GM10847 (cell line): ENCODE results near the gene CAMK2A.

ENCODE experiments used
- POLR2A ChIP-seq: IDR thresholded peaks from 2 replicates; pipeline ENCODE4 v1.6.1; 2011; ENCODE audit not compliant: insufficient read length; ENCODE audit errors: extremely low read depth

Gene CAMK2A

GRCh38 chr5:150243590-150243989 is 46.0 kb downstream of the CAMK2A start:
- TF ChIP-seq POLR2A, result no peak

DNA sequence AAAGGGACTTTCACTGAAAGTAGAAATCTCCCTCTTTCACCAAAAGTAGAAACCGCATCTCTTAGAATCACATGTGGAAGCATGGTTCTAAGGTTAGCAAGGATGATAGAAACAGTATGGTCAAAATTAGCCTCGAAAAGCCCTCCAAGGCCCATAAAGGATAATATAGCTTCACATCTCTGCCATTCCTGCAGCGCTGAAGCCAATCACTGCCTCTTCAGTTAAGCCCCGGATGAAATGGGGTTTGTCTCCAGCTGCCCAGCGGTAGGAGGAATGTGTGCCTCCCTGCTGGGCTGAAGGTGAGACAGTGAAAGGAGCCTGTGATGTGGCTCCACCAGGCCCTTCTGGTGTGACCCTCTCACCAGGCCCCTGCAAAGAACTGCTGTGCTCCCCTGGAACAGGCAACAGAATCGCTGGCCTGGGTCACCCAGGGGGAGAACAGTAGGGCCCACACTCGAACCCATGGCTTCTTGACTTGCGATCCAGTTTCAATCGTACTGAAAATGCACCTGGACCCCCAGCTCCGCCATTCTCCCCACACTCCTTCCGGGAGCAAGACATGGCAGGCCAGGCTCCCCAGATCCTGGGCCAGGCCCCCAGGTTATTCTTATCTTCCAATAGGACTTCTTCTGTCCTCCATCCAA is 47.2 kb downstream of the CAMK2A start:
- TF ChIP-seq POLR2A, result no peak

DNA sequence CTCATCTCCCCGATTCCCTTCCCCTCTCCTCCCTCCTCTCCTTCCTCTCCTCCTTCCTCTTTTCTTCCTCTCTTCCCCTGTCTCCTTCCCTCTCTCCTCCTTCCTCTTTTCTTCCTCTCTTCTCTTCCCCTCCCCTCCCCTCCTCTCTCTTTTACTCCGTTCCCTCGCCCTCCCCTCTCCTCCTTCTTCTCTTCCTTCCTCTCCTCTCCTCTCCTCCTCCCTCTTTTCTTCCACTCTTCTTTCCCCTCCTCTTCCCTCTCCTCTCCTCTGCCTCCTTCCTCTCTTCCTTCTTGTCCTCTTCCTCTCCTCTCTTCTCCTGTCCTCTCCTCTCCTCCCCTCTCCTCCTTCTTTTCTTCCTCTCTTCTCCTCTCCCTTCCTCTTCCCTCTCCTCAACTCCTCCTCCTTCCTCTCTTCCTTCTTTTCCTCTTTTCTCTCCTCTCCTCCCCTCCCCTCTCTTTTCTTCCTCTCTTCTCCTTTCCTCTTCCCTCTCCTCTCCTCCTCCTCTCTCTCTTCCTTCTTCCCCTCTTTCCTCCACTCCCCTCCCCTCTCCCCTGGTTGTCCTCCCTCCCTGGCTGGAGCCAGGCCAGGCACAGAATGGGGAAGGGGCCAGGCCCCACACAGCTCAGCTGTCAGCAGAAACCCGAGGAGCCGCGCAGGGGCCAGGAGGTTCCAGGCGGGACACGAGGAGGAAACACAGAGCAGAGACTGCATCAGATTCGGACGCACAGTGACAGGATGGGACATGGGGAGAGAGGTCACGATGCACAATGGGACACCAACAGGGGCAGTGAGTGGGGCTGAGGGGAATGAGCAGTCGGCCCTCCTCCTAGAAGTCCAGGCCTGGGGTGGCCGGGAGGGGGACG is 48.0 kb downstream of the CAMK2A start:
- TF ChIP-seq POLR2A, result no peak

DNA sequence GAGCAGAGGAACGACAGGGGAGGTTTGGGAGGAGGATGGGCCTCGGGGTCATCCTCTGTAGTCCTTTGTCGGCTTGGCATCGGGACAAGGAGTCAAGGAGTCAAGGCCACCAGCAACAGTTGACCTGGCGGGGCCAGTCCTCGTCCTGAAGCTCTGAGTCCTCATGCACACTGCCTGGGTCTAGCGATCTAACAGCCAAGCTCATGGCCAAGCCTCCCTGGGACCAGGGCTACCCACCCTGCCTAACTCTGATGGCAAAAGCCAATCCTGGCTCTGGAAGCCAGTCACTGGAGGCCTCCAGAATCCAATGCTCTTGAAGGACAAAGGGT is 49.8 kb downstream of the CAMK2A start:
- no peak for TF ChIP-seq POLR2A

DNA sequence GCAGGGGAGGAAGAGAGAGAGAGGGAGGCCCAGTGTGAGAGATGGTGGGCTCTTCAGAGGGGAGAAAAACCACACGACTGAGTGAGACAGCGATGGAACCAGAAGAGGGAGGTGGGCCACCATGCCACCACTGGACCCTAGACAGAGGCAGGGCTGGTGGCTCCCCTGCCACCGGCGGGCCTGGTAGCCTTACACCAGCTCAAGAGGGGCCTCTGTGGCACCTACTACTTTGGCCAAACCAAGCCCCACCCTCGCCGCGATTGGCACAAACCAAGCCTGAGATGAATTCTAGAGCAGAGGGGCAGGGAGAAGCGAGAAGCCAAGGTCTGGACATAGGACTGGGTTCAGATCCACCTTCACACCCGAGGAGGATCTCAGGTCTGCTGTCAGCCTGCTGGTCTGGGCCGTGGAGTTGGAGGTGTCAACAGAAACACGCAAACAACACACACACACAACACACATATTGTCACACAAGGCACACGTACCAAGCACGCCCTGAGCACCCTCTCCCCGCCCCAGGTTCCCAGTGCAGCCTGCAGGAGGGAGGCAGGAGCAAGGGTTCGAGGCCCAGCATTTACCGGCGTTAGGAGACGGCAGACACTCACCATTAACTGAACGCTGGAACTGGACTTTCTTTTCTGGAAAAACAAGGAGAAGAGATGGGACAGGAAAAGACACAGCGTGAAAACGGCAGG is 50.3 kb downstream of the CAMK2A start:
- no peak for TF ChIP-seq POLR2A

- no peak for TF ChIP-seq POLR2A
Measured at GRCh38 chr5:150238646-150239045, 50.9 kb downstream of the CAMK2A start.

GRCh38 chr5:150236981-150237754 is 52.4 kb downstream of the CAMK2A start:
- TF ChIP-seq POLR2A, result no peak

DNA sequence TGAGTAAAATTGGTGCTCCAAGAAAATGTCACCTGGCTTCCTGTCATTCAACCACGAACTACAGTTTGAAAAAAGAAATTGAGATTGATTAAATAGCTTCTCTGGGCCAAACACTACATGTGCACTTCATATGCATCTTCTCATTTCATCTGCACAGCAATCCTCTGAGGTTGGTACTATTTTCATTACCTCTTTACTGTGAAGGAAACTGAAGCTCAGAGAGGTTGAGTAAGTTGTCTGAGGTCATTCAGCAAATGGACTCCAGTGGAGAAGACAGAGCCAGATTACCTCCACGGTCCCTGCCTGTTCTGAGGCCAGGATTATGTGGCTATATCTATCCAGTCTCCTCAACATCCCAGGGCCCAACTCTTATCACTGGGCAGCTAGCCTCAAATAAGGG is 53.3 kb downstream of the CAMK2A start:
- TF ChIP-seq POLR2A, result no peak

- no peak for TF ChIP-seq POLR2A
Measured at GRCh38 chr5:150235500-150235854, 54.1 kb downstream of the CAMK2A start.

DNA sequence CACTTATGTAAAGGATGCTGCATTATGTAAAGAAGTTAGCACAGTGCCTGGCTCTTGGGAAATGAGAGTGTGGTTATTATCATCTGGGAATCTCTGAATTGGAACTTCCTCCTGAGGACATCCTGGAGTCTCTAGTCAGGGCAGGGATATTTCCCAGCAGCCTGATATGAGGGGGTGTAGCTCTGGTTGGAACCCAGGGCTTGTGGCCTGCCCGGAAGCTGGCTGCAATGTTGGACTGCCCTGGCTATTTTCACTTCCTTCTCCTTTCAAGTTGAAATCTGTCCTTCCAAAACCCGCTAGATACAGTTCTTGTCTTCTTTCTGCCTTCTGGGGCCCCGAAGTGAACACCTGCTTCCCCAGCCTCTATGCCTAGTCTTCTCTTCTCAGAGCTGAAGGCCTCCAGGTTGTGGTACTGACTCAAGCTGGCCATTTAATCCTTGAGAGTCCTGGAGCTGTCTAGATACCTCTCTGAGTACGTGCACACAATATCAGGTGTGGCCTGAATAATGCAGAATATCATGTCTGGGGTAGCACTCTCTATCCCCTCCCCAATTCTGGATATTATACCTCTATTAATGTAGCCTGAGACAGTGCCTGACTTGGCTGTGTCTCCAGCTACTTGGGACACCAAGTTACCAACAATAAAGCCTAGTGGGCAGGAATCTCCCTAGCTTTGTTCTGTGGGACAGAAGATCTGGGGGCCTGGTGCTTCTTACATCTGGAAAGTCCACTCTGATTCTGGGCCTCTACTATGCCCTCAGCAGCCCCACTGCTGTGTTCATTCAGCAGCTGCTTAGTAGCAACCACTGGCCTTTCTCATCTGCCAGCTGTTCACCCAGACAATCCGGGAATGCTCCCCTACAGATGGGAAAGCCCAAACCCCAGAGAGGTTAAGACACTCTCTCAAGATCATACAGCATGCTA is 54.7 kb downstream of the CAMK2A start:
- TF ChIP-seq POLR2A, result no peak

- no peak for TF ChIP-seq POLR2A
Measured at GRCh38 chr5:150230842-150231241, 58.7 kb downstream of the CAMK2A start.

- no peak for TF ChIP-seq POLR2A
Measured at GRCh38 chr5:150229571-150229970, 60.0 kb downstream of the CAMK2A start.

- no peak for TF ChIP-seq POLR2A
Measured at GRCh38 chr5:150227606-150228273, 61.8 kb downstream of the CAMK2A start.

DNA sequence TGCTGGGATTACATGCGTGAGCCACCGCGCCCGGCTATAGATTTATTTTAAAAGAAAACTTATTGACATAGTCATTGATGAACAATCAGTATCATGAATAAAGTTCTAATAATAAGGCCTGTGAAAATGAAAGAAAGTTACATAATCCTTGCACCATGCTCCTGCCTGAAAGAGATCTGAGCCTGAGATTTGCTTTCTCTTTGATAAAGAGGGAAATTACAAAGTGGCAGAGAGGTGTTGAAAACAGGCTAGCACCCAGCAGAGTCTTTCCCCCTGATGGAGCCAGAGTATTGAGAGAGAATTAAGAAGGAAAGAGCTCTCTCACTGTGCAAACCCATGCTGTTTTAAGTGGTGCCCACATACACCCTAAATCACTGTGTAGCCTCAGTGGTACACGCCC is 62.5 kb downstream of the CAMK2A start:
- TF ChIP-seq POLR2A, result no peak
